ENCODE data around the gene PARM1. TPM values are rescaled to one million over a fixed set of nuclear protein-coding genes. Genes with fewer than 3 reads are reported as not detected.

Gene PARM1
- polyA plus RNA-seq, 3 donors: 0.06 to 0.54 (median 0.27) TPM

DNA sequence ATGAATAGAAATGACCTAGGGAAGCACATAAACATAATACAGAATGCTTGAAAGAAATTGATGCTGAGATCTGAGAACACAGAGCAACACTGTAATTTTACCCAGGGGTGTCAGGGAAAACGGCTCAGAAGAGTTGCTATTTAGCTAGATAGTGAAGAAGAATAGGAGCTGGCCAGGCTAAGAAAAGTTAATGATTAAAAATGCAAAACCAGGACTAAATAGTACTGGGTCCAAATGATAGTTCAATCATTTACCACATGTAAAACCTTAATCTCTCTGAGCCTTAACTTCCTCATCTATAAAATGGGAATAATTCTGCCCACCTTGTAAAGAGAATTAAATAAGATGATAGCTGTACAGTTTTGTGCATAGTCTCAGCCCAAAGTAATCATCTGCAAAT lies 97.1 kb downstream of the PARM1 start:
- Mint-ChIP-seq H3K4me1 (peaks cover 30% of the 10 kb centered on the region), H3K4me3 (no peak overlapping the region), H3K27ac (no peak overlapping the region), H3K9me3 (peaks cover 0 to 5% (median 1%) of the 10 kb centered on the region in 7 donors), H3K36me3 (no peaks in the 10 kb centered on the region), H3K27me3 (ENCODE audit: low read depth in 3 of 3) (peaks cover 0 to 6% (median 3%) of the 10 kb centered on the region in 3 donors)
- H3K4me1 ChIP-seq (ENCODE audit: control insufficient read depth in 1 of 2, insufficient read depth in 2 of 2, low read length in 2 of 2): peaks cover 31 to 34% of the 10 kb centered on the region in 2 donors
- no peaks in the 10 kb centered on the region for H3K9me3 ChIP-seq (replicated peaks in 1 of 2; ENCODE audit: control insufficient read depth in 1 of 2, insufficient read depth in 1 of 2, low read length in 2 of 2)
- no peaks in the 10 kb centered on the region for H4K20me1 ChIP-seq (ENCODE audit: insufficient read depth, low read length)
- no peaks in the 10 kb centered on the region for H3K27me3 ChIP-seq (ENCODE audit: control insufficient read depth in 2 of 2, insufficient read depth in 2 of 2, low read length in 2 of 2)
- H3K36me3 ChIP-seq (replicated peaks in 1 of 2; ENCODE audit: control insufficient read depth in 1 of 2, insufficient read depth in 2 of 2, low read length in 2 of 2): no peaks in the 10 kb centered on the region
- no CpG with 5 or more reads among the region's 1 CpG for WGBS (ENCODE audit: insufficient coverage)
- H3K4me2 ChIP-seq (replicated peaks; ENCODE audit: extremely low read depth, low read length, poor library complexity, severe bottlenecking): peak overlapping the region; percentile 20
- no peak for DNase-seq
- no peak for TF ChIP-seq CTCF (IDR thresholded peaks at IDR 0.05)
- H2AFZ ChIP-seq (ENCODE audit: insufficient read depth, low read depth, low read length, poor library complexity, severe bottlenecking): no peak overlapping the region
- intact Hi-C loops (cut with micrococcal nuclease): no loop called here
- no peak overlapping the region for H3K9ac ChIP-seq (ENCODE audit: insufficient read depth, low read length, poor library complexity, severe bottlenecking)
- H3K79me2 ChIP-seq (ENCODE audit: insufficient read depth, low read length): no peaks in the 10 kb centered on the region
- no peak overlapping the region for H3K27ac ChIP-seq (ENCODE audit: low read depth in 1 of 2, low read length in 2 of 2)
- H3K4me3 ChIP-seq (replicated peaks in 1 of 3; ENCODE audit: low read depth in 2 of 3, low read length in 3 of 3): peak overlapping the region in 1 of 3 experiments; percentile 21

GRCh38 chr4:75030649-75031235 lies 97.8 kb downstream of the PARM1 start:
- H3K4me3 ChIP-seq (replicated peaks in 1 of 3; ENCODE audit: low read depth in 2 of 3, low read length in 3 of 3): peak overlapping the region in 1 of 3 experiments; percentile 21
- no peak overlapping the region for H3K9ac ChIP-seq (ENCODE audit: insufficient read depth, low read length, poor library complexity, severe bottlenecking)
- peaks cover 0 to 9% (median 4%) of the 10 kb centered on the region in 7 donors for H3K9me3 Mint-ChIP-seq
- H3K9me3 ChIP-seq (replicated peaks in 1 of 2; ENCODE audit: control insufficient read depth in 1 of 2, insufficient read depth in 1 of 2, low read length in 2 of 2): no peaks in the 10 kb centered on the region
- H3K4me3 Mint-ChIP-seq: peak overlapping the region in 1 of 2 donors; percentile 43
- H3K36me3 ChIP-seq (replicated peaks in 1 of 2; ENCODE audit: control insufficient read depth in 1 of 2, insufficient read depth in 2 of 2, low read length in 2 of 2): no peaks in the 10 kb centered on the region
- no peak for TF ChIP-seq CTCF (IDR thresholded peaks at IDR 0.05)
- no peaks in the 10 kb centered on the region for H3K79me2 ChIP-seq (ENCODE audit: insufficient read depth, low read length)
- H3K27me3 Mint-ChIP-seq (ENCODE audit: low read depth in 3 of 3): peaks cover 0 to 5% (median 3%) of the 10 kb centered on the region in 3 donors
- H3K4me1 ChIP-seq (ENCODE audit: control insufficient read depth in 1 of 2, insufficient read depth in 2 of 2, low read length in 2 of 2): peaks cover 31 to 35% of the 10 kb centered on the region in 2 donors
- peak overlapping the region; percentile 26 to 55 for H3K27ac ChIP-seq (ENCODE audit: low read depth in 1 of 2, low read length in 2 of 2)
- H3K4me2 ChIP-seq (replicated peaks; ENCODE audit: extremely low read depth, low read length, poor library complexity, severe bottlenecking): peak overlapping the region; percentile 20
- H4K20me1 ChIP-seq (ENCODE audit: insufficient read depth, low read length): no peaks in the 10 kb centered on the region
- intact Hi-C loops (cut with micrococcal nuclease): no loop called here
- no peaks in the 10 kb centered on the region for H3K27me3 ChIP-seq (ENCODE audit: control insufficient read depth in 2 of 2, insufficient read depth in 2 of 2, low read length in 2 of 2)
- DNase-seq: peak; percentile 34 to 89 (median 42)
- 0% methylated on average over 1 of the region's 3 CpGs for WGBS (ENCODE audit: insufficient coverage)
- peak overlapping the region in 5 of 7 donors; percentile 30 to 76 (median 37) for H3K27ac Mint-ChIP-seq
- no peak overlapping the region for H2AFZ ChIP-seq (ENCODE audit: insufficient read depth, low read depth, low read length, poor library complexity, severe bottlenecking)
- no peaks in the 10 kb centered on the region for H3K36me3 Mint-ChIP-seq
- H3K4me1 Mint-ChIP-seq: peaks cover 30% of the 10 kb centered on the region
